Measurements from ENCODE around the gene NRL.

NRL gene

DNA sequence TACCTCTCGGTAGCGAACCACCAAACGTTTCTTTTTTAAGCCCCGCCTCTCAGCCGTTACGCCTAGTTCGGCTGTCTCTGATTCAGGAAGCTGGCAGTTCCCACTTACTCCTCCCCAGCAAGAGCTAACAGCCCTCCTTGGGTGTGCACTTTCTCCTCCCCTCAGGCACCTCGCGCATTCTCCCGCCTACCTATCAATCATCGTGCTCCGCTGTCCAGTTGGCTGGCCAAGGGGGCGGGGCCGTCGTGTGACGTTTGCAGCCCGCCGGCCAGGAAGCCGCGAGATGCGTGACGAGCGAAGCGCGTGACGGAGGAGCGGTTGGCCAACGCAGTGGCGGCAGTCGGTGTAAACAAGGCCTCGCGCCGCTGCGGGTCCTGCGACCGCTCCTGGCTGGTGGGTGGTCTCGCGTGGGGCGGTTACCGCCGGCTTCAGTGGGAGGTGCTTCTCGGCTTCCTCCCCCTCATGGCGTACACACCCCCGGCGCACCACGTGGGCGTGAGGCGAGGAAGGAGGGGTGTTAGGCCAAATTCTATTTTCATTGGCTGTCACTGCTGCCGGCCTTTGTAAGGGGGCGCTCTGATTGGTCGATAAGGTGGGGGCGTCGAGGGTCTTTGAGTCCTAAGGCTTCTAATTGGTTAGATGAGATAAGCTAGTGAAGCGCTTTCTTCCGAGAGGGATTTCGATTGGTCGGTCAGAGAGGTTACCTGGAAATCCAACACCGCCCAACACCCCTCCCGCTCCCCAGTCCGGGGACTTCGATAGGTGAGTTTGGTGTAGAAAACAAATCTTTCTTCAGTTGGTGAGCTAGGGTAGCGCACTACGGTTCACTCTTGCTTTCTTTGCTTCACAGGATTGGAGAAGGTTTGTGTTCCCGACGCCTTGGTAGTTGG lies at the start of gene NRL, which contains the start of gene DCAF11:
Gene NRL, minus strand, starts transcription at position 418 of the 890 bp plus-strand sequence. CDS start 32,101 bp downstream, outside the sequence.
Gene DCAF11, plus strand, starts transcription at position 246 of the 890 bp plus-strand sequence. CDS start 818 bp downstream, outside the sequence.
- in situ Hi-C loops (cut with MboI; ENCODE audit: low sequenced_read_pairs) = no loop called here

DNA sequence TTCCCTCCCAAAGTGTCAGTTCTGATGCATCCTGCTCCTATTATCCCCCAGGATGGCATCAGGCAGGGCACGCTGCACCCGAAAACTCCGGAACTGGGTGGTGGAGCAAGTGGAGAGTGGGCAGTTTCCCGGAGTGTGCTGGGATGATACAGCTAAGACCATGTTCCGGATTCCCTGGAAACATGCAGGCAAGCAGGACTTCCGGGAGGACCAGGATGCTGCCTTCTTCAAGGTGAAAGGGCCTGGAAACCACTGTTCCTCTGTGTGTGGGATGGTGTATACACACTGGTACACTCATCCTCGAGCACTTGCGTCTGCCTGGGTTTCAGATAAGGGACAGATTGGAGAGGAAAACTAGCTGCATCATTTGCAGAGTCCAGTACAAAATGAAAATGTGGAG lies 47.3 kb upstream of the NRL start:
- in situ Hi-C loops (cut with MboI; ENCODE audit: low sequenced_read_pairs) = no loop called here

DNA sequence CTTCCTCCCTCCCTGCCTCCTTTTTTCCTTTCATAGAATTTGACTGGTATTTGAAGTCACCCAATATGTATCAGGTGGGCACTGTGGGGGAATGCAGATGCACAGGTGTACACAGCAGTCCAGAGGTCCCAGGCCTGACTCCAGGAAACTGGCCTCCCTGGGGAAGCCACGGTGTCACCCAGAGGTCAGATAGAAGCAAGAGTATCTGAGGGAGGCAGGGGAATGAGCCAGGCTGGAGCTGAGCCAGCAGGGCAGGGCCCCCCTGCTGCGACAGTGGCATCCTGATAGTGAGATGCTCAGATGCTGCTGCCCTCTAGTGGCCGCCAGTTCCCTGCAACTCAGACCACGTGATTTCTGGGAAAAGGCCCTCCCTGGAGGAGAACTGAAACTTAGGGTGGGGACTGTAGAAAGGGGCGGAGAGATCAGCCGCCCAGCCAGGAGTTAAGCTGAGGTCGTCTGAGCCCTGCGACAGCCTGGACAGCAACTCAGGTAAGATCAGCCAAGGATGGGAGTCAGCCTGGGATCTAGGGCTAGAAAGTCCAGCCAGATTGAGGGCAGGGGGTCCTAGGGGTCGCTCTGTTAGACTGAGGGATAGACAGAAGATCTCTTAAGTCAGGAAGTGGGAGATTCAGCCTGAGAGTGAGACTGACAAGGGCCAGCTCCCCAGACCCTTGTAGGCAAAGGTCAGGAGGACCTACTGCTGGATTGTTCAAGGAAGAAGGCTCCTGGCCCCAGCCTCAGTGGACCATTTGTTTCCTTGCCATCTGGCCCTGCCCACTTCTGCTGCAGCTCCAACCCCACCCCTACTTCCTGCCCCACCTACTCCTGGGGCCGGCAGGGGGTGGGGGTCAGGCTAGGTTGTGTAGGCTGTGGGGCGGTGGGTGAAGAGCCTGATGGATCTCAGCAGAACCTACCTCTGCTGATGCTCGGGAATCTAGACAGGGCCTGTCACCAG lies 46.4 kb upstream of the NRL start, which contains the start of gene IRF9:
Gene IRF9, plus strand, starts transcription at position 416 of the 955 bp plus-strand sequence. CDS start 880 bp downstream, outside the sequence.
- in situ Hi-C loops (cut with MboI; ENCODE audit: low sequenced_read_pairs) = no loop called here

DNA sequence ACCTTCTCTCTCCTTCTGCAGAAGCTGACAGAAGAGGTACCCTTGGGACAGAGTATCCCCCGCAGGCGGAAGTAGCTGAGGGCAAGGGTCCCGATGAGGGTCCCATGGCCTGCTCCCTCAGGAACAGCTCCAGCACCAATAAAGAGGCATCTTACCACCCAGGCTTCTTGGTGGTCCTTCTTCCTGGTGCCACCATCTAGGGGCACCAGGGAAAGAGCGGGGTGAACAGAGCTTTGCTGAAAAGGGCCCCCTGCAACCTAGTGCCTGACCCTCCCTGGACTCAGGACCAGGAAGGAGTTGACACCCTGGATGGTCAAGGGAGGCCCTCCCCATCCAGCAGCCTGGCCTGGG lies 45.7 kb upstream of the NRL start:
- in situ Hi-C loops (cut with MboI; ENCODE audit: low sequenced_read_pairs) = no loop called here

DNA sequence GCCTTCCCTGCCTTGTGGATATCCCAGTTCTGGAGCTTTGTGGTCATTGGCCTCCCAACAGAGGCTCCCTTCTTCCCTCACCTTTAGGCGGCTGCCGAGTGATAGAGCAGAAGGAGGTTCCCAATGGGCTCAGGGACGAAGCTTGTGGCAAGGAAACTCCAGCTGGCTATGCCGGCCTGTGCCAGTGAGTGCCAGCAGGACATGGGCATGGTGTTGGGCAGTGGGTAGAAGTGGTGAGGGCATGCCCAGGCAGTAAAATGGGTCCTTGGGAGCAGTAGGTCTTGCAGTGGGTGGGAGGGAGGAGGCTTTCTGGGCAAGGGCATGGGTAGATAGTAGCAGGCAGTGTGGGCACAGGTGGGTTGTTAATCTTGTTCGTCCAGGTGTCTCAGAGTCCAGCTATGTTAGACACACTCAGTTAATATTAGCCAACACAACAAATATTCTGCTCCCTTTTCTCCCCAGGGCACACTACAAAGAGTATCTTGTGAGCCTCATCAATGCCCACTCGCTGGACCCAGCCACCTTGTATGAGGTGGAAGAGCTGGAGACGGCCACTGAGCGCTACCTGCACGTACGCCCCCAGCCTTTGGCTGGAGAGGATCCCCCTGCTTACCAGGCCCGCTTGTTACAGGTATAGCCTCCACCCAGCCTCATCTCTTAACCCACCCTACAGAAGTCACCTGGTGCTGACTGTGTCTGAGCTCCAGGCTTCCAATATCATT lies 45.2 kb upstream of the NRL start:
- in situ Hi-C loops (cut with MboI; ENCODE audit: low sequenced_read_pairs) = no loop called here

DNA sequence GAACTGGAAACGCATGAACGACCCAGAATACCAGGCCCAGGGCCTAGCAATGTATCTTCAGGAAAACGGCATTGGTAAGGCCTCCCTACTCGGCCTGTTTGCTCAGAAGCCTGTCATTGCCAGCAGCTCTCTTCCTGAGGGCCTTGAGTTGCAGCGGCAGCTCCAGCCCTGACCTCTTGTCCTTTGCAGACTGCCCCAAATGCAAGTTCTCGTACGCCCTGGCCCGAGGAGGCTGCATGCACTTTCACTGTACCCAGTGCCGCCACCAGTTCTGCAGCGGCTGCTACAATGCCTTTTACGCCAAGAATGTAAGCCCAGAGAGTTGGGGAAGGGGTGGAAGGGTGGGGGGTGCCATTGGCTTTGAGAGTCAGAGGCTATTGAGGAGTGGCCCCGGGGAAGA lies 42.6 kb upstream of the NRL start:
- in situ Hi-C loops (cut with MboI; ENCODE audit: low sequenced_read_pairs) = no loop called here

DNA sequence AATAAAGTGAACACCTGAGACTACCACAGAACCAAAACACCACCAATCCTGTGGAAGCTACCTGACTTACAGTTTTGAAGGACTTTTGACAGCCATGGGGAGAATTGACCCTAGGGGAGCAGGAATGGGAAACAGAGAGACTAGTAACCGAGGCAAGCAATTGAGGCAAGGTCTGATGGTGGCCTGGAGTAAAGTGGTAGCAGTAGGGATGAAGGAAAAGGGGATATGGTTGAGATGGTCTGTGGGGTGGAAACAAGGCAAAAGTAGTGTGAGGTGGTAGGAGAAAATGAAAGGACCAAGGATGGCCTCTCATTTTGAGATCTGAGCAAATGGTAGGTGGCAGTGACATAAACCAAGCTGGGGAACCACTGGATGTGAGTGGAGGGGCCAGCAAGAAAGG lies 42.1 kb upstream of the NRL start:
- in situ Hi-C loops (cut with MboI; ENCODE audit: low sequenced_read_pairs) = no loop called here

DNA sequence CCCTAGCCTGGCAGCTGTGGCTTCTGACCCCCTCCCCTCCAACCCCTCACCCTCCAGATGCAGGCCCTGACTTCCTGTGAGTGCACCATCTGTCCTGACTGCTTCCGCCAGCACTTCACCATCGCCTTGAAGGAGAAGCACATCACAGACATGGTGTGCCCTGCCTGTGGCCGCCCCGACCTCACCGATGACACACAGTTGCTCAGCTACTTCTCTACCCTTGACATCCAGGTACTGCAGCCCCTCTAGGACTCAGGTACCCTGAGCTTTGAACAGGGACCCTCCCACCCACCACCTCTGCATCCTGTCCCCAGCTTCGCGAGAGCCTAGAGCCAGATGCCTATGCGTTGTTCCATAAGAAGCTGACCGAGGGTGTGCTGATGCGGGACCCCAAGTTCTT lies 40.4 kb upstream of the NRL start:
- in situ Hi-C loops (cut with MboI; ENCODE audit: low sequenced_read_pairs) = no loop called here

DNA sequence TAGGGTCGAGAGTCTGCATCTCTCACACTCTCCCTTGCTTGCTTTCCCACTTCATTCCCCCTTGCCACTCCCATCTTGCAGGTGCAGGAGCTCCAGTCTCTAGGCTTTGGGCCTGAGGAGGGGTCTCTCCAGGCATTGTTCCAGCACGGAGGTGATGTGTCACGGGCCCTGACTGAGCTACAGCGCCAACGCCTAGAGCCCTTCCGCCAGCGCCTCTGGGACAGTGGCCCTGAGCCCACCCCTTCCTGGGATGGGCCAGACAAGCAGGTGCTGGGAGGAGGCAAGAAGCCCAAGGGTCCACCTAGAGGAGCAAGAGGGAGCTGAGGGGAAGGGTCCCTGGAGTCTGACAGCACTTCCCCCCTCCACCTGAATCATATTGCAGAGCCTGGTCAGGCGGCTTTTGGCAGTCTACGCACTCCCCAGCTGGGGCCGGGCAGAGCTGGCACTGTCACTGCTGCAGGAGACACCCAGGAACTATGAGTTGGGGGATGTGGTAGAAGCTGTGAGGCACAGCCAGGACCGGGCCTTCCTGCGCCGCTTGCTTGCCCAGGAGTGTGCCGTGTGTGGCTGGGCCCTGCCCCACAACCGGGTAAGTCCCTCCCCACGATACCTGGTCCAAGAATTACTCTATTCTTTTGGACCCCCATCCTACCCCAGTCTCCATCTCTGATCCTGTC lies 36.8 kb upstream of the NRL start:
- in situ Hi-C loops (cut with MboI; ENCODE audit: low sequenced_read_pairs) = no loop called here

DNA sequence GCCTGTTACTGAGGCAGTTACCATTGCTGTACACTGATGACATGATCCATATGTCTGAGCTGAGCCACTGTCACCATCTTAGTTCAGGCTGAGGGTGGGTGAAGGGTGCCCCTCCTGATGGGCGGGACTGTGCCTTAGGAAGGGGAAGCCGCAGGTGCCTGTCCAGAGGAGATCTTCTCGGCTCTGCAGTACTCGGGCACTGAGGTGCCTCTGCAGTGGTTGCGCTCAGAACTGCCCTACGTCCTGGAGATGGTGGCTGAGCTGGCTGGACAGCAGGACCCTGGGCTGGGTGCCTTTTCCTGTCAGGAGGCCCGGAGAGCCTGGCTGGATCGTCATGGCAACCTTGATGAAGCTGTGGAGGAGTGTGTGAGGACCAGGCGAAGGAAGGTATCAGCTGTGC lies 36.2 kb upstream of the NRL start:
- in situ Hi-C loops (cut with MboI; ENCODE audit: low sequenced_read_pairs) = no loop called here

DNA sequence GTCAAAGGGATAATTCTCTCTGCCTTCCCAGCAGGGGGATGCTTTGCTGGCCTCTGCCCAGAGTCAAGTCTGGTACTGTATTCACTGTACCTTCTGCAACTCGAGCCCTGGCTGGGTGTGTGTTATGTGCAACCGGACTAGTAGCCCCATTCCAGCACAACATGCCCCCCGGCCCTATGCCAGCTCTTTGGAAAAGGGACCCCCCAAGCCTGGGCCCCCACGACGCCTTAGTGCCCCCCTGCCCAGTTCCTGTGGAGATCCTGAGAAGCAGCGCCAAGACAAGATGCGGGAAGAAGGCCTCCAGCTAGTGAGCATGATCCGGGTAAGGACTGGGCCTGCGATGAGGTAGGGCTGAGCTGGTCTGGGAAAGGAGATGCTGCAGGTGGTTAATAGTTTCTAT lies 35.8 kb upstream of the NRL start:
- in situ Hi-C loops (cut with MboI; ENCODE audit: low sequenced_read_pairs) = no loop called here

DNA sequence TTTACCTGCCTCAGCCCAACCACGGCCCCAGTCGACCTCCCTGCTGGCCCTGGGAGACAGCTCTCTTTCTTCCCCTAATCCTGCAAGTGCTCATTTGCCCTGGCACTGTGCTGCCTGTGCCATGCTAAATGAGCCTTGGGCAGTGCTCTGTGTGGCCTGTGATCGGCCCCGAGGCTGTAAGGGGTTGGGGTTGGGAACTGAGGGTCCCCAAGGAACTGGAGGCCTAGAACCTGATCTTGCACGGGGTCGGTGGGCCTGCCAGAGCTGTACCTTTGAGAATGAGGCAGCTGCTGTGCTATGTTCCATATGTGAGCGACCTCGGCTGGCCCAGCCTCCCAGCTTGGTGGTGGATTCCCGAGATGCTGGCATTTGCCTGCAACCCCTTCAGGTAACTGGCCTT lies 35.3 kb upstream of the NRL start:
- in situ Hi-C loops (cut with MboI; ENCODE audit: low sequenced_read_pairs) = no loop called here

DNA sequence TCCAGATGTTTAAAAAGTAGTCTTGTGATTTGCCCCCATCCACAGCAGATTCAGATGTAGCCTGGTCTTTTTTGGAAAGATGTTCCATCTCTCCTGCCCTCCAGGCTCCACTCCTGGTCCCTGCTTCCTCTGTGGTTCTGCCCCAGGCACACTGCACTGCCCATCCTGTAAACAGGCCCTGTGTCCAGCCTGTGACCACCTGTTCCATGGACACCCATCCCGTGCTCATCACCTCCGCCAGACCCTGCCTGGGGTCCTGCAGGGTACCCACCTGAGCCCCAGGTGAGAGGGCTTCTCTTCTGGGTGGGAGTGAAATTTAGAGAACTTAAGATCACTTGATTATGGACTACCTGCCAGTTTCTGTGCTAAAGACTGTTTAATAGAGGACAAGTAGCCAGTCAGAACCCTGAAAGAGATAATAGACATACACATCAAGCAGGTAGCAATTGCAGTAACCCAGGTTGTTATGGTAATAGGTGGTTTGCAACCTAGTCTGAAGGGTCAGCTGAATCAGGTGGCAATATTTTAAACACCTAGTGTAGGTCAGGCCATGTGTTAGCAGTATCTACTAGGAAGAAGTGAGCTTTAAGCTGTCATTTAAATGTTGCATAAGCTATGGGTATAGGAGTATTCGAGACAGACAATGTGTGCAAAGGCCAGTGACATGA lies 34.7 kb upstream of the NRL start:
- in situ Hi-C loops (cut with MboI; ENCODE audit: low sequenced_read_pairs) = no loop called here

DNA sequence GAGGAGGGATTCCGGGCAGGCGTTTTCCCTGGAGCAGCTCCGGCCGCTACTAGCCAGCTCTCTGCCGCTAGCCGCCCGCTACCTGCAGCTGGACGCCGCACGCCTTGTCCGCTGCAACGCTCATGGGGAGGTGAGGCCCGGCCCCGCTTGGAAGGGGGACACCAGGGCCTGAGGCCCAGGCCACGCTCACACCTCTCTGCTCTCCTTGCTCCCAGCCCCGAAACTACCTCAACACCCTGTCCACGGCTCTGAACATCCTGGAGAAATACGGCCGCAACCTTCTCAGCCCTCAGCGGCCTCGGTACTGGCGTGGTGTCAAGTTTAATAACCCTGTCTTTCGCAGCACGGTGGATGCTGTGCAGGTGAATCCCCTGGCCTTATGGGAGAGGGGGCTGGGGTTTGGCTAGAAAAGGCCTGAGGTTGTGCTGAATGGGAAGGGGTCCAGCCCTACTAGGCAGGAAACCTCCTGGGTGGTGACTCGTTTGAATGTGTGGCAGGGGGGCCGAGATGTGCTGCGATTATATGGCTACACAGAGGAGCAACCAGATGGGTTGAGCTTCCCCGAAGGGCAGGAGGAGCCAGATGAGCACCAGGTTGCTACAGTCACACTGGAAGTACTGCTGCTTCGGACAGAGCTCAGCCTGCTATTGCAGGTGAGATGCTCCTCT lies 33.1 kb upstream of the NRL start:
- in situ Hi-C loops (cut with MboI; ENCODE audit: low sequenced_read_pairs) = no loop called here

DNA sequence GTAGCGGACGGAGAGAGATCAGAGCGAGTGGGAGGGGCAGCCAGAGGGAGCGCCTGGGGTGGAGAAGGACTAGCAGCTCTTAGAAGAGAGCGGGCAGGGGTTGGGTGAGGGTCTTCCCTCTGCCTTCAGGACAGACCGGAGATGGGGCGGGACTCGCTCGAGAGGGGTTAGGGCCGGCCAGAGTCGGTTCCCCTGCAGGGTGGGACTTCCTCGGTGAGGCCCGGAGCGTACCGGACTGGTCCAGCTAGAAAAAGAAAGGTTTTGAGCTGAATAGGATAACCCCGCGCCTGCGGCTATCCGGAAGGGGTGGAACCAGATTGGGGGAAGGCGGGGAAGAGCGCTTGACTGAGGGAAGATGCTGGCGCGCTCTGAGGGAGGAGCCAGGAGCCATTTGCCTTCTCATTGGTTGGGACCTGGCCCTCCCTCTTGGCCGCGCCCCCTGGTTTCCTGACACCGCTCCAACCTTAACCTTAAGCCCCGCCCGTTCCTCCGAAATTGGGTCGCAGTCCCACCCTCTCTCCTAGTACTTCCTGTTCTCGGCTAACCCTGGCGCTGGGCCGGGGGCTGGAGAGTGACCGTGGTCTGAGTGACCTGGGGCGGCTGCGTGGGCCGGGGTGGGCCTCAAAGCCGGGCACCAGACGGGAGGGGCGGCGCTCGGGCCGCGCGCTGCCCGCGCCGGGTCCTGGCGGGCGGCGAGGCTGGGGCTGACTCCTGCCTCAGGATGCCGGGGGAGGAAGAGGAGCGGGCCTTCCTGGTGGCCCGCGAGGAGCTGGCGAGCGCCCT lies 32.4 kb upstream of the NRL start, which contains the start of gene RNF31:
Gene RNF31, plus strand, starts transcription at position 521 of the 783 bp plus-strand sequence. Its CDS starts 201 bp downstream, at position 722.
- in situ Hi-C loops (cut with MboI; ENCODE audit: low sequenced_read_pairs) = no loop called here

DNA sequence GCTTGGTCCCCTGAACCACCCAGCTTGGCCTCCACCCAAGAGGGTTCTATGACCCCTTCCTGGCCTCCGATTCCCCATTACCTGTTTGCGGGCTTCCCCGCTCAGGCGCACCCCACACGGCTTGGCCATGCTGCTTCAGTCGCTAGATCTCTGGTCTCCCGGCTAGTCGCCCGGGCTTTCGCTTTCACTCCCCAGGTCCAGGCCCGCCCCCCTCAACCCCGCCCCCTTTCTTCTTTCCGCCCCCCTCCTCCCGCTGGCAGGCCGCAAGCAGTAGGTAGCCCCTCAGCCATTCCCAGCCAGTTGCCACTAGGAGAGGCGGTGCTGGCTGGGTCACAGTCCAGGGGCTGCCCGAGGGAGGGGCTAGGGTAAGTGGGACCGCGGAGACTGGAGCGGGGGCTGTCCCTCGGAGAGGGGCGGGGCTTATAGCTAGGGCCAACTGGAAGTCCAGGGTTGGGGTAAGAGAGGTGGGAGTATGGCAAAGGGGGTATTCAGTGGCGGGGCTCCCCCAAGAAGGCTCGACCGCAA lies 31.8 kb upstream of the NRL start, which contains the start of gene PSME2:
Gene PSME2, minus strand, starts transcription at position 158 of the 525 bp plus-strand sequence. Its CDS starts 29 bp downstream, at position 129.
- in situ Hi-C loops (cut with MboI; ENCODE audit: low sequenced_read_pairs) = no loop called here

DNA sequence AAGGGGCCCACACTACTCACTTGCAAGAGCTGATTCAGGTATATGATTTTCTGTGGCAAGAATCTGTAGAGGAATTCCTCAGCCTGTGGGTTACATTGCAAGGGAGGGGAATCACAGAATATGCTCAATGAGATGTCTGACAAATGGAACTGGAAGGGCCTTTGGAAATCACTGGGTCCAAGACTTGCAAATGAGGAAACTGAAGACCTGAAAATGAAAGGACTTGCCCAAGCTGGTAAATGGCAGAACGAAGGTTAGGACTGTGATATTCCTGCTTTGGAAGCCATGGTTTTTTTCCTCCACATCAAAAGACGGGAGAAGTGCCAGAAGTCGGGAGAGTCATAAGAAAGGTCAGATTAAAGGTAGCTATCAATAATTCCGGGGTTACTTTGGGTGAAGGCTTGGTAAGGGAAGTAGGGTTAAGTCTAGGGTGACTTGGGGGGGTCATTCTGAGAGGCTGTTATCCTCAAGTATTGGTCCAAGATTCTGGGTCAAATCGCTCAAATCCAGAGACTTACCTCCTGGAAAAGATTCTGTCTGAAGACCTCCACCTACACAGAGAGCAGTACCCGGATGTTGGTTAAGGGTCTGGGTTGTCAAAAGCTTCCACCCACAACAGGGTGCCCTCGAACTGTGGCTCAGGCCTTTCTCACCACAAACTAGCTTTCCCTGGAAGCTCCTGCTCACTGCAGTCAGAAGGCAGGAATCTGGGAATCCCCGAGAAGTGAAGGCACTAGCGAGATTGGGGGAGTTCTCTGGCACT lies 31.1 kb upstream of the NRL start:
- in situ Hi-C loops (cut with MboI; ENCODE audit: low sequenced_read_pairs) = no loop called here
